SK-N-SH treated with all-trans-retinoic acid at 6 μM for 48 hours (cell line): ENCODE results near the gene CPA3.

Experiments
- PATZ1 ChIP-seq: fragments of 250-450 bp; sonication (Bioruptor Pico); IDR thresholded peaks from 2 replicates; pipeline ENCODE4 v1.8.0; 2020; ENCODE audit warnings: mild to moderate bottlenecking, moderate library complexity, borderline replicate concordance
- RARB ChIP-seq: fragments of 250-450 bp; sonication (Bioruptor Pico); IDR thresholded peaks from 2 replicates; pipeline ENCODE4 v1.8.0; 2021; ENCODE audit warnings: mild to moderate bottlenecking, moderate library complexity
- TOX ChIP-seq: fragments of 250-450 bp; sonication (Bioruptor Pico); IDR thresholded peaks from 2 replicates; pipeline ENCODE4 v1.8.0; 2021; ENCODE audit warnings: mild to moderate bottlenecking, moderate library complexity, borderline replicate concordance
- TSHZ2 ChIP-seq: fragments of 250-450 bp; sonication (Bioruptor Pico); IDR thresholded peaks from 2 replicates; pipeline ENCODE4 v1.5.0; 2020; ENCODE audit warnings: mild to moderate bottlenecking, moderate library complexity
- ZFP3 ChIP-seq: fragments of 250-450 bp; sonication (Bioruptor Pico); IDR thresholded peaks from 2 replicates; pipeline ENCODE4 v1.5.0; 2020; ENCODE audit warnings: mild to moderate bottlenecking, moderate library complexity

- TF ChIP-seq PATZ1 (CRISPR knock-in tag) (no peak), ZFP3 (CRISPR knock-in tag) (no peak), TSHZ2 (CRISPR knock-in tag) (no peak), RARB (no peak), TOX (CRISPR knock-in tag) (no peak)
Measured at GRCh38 chr3:148880681-148881080, 15.6 kb downstream of the CPA3 start.
